KMS-11 (cell line): ENCODE results near the gene FBXL19.
A peak's percentile ranks its signal among the peaks of the same experiment; 100 is the strongest.

Experiments used
- H2AFZ ChIP-seq: fragments of 200-600 bp; sonication (generic); 2 replicates; pipeline ENCODE4 v1.6.1; 2016; ENCODE audit warnings: antibody characterized with exemption, mixed run types, low read depth
- H3K27ac ChIP-seq: fragments of 200-600 bp; sonication (generic); 2 replicates; pipeline ENCODE4 v1.6.1; 2016; ENCODE audit warnings: mild to moderate bottlenecking, mixed run types
- H3K27me3 ChIP-seq: fragments of 200-600 bp; sonication (generic); 2 replicates; pipeline ENCODE4 v1.6.1; 2017; ENCODE audit warnings: mild to moderate bottlenecking, low read depth, mixed run types, moderate library complexity; ENCODE audit not compliant: insufficient read depth
- H3K36me3 ChIP-seq: fragments of 200-600 bp; sonication (generic); 2 replicates; pipeline ENCODE4 v1.6.1; 2017; ENCODE audit warnings: mild to moderate bottlenecking, mixed run types; ENCODE audit not compliant: insufficient read depth
- H3K4me1 ChIP-seq: fragments of 200-600 bp; sonication (generic); 2 replicates; pipeline ENCODE4 v1.6.1; 2016; ENCODE audit warnings: mild to moderate bottlenecking, low read depth, mixed run types; ENCODE audit not compliant: poor library complexity, severe bottlenecking
- H3K4me2 ChIP-seq: fragments of 200-600 bp; sonication (generic); 2 replicates; pipeline ENCODE4 v1.7.0; 2016; ENCODE audit warnings: mild to moderate bottlenecking, mixed run types
- H3K4me3 ChIP-seq: fragments of 200-600 bp; sonication (generic); IDR thresholded peaks from 2 replicates; pipeline ENCODE4 v1.6.1; 2017; ENCODE audit warnings: low read depth, low read length, mixed read lengths; ENCODE audit not compliant: insufficient read depth
- H3K79me2 ChIP-seq: fragments of 200-600 bp; sonication (generic); 2 replicates; pipeline ENCODE4 v1.6.1; 2016; ENCODE audit warnings: low read depth, mixed run types; ENCODE audit not compliant: insufficient read depth
- H3K9ac ChIP-seq: fragments of 200-600 bp; sonication (generic); 2 replicates; pipeline ENCODE4 v1.6.1; 2016; ENCODE audit warnings: mild to moderate bottlenecking, mixed run types
- H4K20me1 ChIP-seq: fragments of 200-600 bp; sonication (generic); 2 replicates; pipeline ENCODE4 v1.6.1; 2016; ENCODE audit warnings: mild to moderate bottlenecking, mixed run types; ENCODE audit not compliant: insufficient read depth
- CTCF ChIP-seq: fragments of 200-600 bp; sonication (generic); conservative IDR thresholded peaks from 2 replicates; pipeline ENCODE4 v1.6.1; 2017; ENCODE audit warnings: low read depth, mild to moderate bottlenecking, antibody characterized with exemption, low read length, moderate library complexity, mixed read lengths

The FBXL19 gene

GRCh38 chr16:30950516-30951065 is 27.2 kb downstream of the FBXL19 start:
- Histone ChIP-seq H3K4me3 (no peak overlapping the region), H2AFZ (no peak overlapping the region), H3K4me2 (peak overlapping the region; percentile 92), H4K20me1 (no peaks in the 10 kb centered on the region), H3K36me3 (no peaks in the 10 kb centered on the region), H3K4me1 (peaks cover 31% of the 10 kb centered on the region), H3K9ac (no peak overlapping the region; the same call in 1 of the 2 replicates), H3K27ac (no peak overlapping the region; the same call in 1 of the 2 replicates), H3K27me3 (no peaks in the 10 kb centered on the region), H3K79me2 (no peaks in the 10 kb centered on the region; the same call in 1 of the 2 replicates)
- no peak for TF ChIP-seq CTCF

DNA sequence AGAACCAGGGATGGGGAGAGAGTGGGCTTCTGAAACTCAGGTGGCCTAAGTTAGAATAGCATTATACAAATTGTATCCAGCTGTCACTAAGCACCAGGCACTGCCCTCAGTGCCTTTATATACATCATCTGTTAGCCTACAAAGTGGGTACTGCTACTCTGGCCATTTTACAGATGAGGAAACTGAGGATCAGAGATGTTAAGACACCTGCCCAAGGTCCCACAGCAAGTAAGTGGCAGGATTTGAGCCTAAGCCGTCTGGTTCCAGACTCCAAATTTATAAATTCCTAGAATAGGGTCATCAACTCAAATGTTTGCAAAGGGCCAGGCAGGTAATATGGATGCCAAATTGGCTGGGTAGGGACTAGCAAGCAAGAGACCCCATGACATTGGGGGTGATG is 27.8 kb downstream of the FBXL19 start:
- Histone ChIP-seq H3K4me2 (no peak overlapping the region), H3K4me1 (peaks cover 37% of the 10 kb centered on the region), H3K9ac (no peak overlapping the region)

GRCh38 chr16:30951750-30952149 is 28.4 kb downstream of the FBXL19 start:
- Histone ChIP-seq H2AFZ (no peak overlapping the region), H3K4me1 (peaks cover 42% of the 10 kb centered on the region), H3K79me2 (no peaks in the 10 kb centered on the region; the same call in 1 of the 2 replicates), H3K27ac (no peak overlapping the region), H3K9ac (no peak overlapping the region), H3K4me3 (no peak overlapping the region), H3K27me3 (no peaks in the 10 kb centered on the region), H3K4me2 (no peak overlapping the region), H4K20me1 (no peaks in the 10 kb centered on the region), H3K36me3 (no peaks in the 10 kb centered on the region)
- no peak for TF ChIP-seq CTCF

More for the DNA sequence above, 27.8 kb downstream of the FBXL19 start:
- H2AFZ ChIP-seq, result no peak overlapping the region
- H3K27ac ChIP-seq, result no peak overlapping the region
- H3K4me3 ChIP-seq, result no peak overlapping the region
- no peaks in the 10 kb centered on the region; the same call in 1 of the 2 replicates for H3K79me2 ChIP-seq
- no peaks in the 10 kb centered on the region for H4K20me1 ChIP-seq
- no peaks in the 10 kb centered on the region for H3K36me3 ChIP-seq
- H3K27me3 ChIP-seq, result no peaks in the 10 kb centered on the region
- no peak for TF ChIP-seq CTCF

GRCh38 chr16:30953111-30953510 is 29.7 kb downstream of the FBXL19 start:
- no peaks in the 10 kb centered on the region for H3K27me3 ChIP-seq
- no peak overlapping the region for H3K4me3 ChIP-seq
- no peak overlapping the region for H2AFZ ChIP-seq
- no peak overlapping the region for H3K9ac ChIP-seq
- no peak for TF ChIP-seq CTCF
- no peaks in the 10 kb centered on the region for H4K20me1 ChIP-seq
- H3K4me2 ChIP-seq, result no peak overlapping the region
- H3K27ac ChIP-seq, result no peak overlapping the region
- peaks cover 43% of the 10 kb centered on the region for H3K4me1 ChIP-seq
- no peaks in the 10 kb centered on the region for H3K36me3 ChIP-seq
- H3K79me2 ChIP-seq, result no peaks in the 10 kb centered on the region; the same call in 1 of the 2 replicates
